M059J (cell line): ENCODE data around the gene ADAM17. TPM values are rescaled to one million over a fixed set of nuclear protein-coding genes. Genes with fewer than 3 reads are reported as not detected.
"Not testable (repeated sequence)": the region's sequence is repeated elsewhere in the genome, so short reads cannot be mapped to it uniquely, and the experiment has no call there.

Experiments used
- DNase-seq: peaks from one replicate; pipeline ENCODE4 v3.0.0-alpha.2; 2012; ENCODE audit warnings: low read depth
- total RNA-seq: library from RNA; depleted of rRNA; stranded (reverse); fragments of >200 nt; shearing (Covaris generic); gene quantifications from 2 replicates; pipeline ENCODE4 v1.2.3, GENCODE V29; 2014

Gene ADAM17
- total RNA-seq, 1 experiment from 2014 or later, result 34.0 TPM

GRCh38 chr2:9565436-9566153 is 10.0 kb upstream of the ADAM17 start:
- DNase-seq, result peak; percentile 95

GRCh38 chr2:9560628-9561027 is 5.0 kb upstream of the ADAM17 start:
- DNase-seq, result no peak

- DNase-seq, result peak; percentile 100
Observed at GRCh38 chr2:9558948-9559381, 3.3 kb upstream of the ADAM17 start.

DNA sequence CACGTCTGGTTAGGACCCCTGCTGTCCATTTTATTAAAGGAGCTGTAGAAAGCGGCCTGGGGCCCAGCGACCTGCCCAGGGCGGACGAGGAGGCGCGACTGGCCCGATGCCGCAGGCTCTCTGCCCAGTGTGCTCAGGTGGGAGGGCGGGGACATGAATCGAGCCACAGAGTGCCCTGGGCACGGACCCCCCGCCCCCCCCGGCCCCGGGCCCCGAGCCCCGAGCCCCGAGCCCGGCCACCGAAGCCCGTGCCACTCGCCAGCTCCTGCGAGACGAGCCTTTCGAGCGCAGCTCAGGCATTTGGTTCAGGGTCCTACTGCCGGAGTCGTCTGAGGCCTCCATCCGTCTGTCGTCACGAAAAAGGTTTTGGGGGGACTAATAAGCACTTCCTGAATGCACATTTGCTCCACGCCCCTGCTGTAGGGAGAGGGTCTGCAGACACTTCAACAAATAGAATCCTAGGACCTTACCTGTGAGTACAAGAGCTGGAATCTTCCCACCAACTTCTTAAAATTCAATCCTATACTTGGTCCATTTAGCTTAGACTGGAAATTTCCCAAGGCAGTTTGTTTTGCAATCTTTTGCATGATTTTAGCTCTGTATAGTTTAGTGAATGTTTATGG is 602 bp upstream of the ADAM17 start:
- DNase-seq, result no peak

DNA sequence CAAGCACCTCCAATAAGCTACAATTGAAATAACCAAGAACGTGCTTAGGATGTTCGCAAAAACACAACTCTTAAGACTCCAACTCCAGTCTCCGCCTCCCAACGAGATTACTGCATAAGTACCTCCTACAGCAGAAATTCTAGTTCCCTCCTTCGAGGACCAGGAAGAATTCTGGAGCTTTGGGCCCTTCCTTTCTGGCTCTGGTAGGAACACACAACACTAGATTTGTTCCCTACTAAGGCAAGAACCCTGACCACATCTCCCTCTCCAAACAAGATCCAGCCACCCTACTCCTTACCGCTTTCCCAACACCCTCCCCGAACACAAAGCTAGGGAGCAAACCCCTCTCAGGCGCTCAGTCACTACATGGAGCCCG is 721 bp downstream of the ADAM17 start:
- peak; percentile 79 for DNase-seq

DNA sequence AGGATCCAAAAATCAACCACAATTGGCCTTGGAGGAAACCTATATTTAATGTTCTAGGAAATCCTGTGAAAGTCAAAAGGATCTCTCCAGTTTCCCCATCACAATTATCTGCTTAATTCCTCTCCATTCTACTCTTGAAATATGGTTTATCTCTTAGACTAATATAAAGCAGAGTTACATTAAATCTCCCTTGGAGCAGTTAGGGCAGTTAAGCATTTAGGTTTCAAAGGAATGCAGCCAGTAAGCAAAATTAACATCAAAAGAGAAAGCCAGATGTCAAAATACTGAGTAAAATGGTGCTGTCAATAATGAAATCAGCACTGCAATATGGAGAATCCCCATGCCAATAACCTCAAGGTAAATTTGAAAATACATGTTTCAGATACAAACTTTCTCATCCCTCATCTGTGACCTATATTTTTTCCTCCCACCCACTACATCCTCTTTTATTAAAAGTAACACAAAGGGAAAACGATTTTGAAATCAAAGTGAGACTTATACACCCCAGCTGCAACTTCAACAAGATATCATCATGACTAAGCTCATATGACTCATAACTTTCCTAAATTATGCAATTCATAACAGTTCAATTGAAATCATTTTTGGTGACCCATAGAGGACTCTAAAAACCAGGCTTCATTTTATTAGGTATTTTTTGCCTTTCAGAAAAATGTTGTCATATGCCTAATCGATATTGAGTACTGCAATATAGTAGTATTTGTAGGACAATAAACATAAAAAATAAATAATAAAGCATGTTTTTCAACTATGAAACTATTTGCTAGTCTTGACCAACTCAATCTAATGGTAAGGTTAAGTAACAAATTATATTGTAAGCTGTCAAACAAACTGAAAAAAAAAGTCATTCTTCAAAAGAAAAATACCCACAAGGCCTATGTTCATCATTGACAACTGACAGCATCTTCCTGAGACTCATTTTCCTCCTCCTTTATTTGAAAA is 3.1 kb downstream of the ADAM17 start:
- peak; percentile 52 for DNase-seq

GRCh38 chr2:9550859-9551391 is 4.7 kb downstream of the ADAM17 start:
- DNase-seq, result not testable (repeated sequence)

GRCh38 chr2:9549420-9549819 is 6.2 kb downstream of the ADAM17 start:
- DNase-seq, result no peak

- DNase-seq, result no peak
Observed at GRCh38 chr2:9548506-9548905, 7.1 kb downstream of the ADAM17 start.

DNA sequence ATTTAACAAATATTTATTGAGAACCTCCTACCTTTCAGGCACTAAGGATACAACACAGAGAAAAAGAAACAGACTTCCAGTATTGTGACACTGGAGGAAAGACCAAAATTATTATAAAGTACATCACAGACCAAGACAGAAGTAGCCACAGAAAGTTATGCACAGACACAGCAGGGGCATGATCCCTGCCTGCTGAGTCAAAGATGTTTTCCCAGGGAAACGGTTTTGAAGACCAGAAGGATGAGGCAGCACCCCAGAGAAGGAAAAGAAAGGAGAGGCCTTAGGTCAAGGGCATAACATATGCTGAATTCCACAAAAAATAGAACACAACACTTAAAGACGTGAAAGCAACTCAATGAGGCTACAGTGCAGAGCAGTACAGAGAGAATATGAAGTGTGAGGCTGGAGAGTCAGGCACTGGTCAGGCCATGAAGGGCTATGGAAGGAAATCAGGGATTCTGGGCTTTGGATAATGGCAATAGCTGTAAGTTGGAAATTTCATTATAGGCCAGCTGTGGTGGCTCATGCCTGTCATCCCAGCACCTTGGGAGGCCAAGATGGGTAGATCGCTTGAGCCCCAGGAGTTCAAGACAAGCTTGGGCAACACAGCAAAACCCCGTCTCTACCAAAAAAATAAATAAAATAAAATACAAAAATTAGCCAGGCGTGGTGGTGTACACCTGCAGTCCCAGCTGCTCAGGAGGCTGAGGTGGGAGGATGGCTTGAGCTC is 8.2 kb downstream of the ADAM17 start:
- no peak for DNase-seq

DNA sequence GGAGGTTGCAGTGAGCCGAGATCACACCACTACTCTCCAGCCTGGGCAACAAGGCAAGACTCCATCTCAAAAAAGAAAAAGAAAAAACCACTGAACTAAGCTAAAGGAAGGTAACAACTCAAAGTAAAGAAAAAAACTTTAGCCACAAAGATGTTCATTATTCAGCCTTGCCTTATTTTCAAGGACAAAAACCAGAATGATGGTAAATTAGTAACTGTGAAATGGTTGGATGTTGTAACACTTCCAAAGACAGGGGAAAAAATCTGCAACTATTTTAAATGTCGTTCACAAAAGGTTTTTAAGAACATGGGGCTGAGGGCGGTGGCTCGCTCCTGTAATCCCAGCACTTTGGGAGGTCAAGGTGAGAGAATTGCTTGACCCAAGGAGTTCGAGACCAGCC is 10.1 kb downstream of the ADAM17 start:
- no peak for DNase-seq

- DNase-seq, result no peak
Observed at GRCh38 chr2:9543557-9543956, 12.1 kb downstream of the ADAM17 start.

- DNase-seq, result no peak
Observed at GRCh38 chr2:9539531-9539930, 16.1 kb downstream of the ADAM17 start.

DNA sequence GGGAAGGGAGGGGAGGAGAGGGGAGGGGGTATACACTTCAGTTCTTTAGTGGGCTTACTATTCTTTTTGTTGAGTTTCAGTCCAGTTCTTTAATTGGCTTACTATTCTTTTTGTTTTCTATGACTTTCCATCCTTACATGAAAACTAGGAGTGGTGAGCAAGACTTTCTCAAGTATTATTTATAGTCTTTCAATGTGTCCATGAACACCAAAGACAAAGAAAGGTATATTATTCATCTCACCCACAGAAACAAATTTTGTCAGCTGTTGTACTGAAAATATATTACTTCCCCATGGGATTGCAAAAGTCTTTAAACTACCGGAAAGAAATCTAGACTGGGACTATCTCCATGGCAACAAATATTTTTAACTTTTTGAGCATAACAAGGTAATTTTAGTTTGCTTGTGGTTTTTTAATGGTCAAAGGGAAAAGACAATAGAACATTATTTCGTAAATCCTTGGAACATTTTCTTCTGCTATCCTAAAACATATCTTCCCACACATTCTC is 17.6 kb downstream of the ADAM17 start:
- DNase-seq, result peak; percentile 84

- no peak for DNase-seq
Observed at GRCh38 chr2:9536504-9536903, 19.1 kb downstream of the ADAM17 start.

DNA sequence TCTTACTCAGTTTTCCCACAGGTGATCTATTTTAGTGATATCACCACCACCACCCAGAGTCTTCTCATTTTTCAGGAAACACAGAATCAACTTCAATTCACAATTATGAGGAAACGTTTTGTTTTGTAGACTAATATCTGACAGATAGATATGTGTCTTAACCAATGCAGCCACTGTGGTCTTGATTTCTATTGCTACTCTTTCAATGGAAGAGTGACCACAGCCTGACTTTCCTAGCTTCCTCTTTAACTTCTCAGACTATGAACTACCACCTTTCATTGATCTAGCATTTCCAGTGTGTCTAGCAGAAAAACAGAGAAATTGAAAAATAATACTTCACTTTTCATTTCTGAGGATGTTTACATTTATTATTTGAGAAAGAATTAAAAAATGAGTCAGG is 20.5 kb downstream of the ADAM17 start:
- DNase-seq, result no peak

- DNase-seq, result no peak
Observed at GRCh38 chr2:9533663-9534062, 22.0 kb downstream of the ADAM17 start.

GRCh38 chr2:9532421-9532820 is 23.2 kb downstream of the ADAM17 start:
- no peak for DNase-seq

DNA sequence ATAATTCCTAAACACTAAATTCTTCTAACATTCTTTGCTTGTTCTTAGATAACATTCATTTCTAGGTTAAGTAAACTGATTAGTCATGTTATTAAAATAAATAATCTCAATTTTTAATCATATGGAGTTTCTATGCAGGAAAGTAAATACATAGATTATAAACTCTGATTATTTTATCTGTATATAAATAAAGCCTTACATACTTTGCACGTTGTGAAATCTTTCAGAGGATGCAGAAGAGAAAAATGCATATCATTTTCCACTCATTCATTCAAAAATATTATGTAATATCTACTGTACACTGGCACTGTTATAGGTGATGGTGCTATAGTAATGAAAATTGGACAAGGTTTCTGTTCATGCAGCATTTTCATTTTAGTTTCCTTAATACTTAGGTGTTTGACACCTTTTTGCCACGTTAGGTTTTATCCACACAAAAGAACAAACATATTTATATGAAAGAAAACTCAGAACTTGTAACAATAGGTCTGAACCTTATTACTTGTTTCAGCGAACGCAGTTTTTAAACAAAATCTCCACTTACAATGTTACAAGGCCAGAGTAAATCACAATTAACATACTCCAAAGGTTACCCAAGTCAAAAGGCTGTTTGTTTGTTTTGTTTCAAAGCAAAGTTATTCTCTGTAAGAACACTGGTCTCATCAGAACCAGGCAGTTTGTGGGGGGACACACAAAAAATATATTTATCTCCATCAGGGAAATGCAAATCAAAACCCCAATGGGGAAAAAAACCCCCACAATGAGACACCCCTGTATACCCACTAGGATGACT is 27.4 kb downstream of the ADAM17 start:
- DNase-seq, result no peak

DNA sequence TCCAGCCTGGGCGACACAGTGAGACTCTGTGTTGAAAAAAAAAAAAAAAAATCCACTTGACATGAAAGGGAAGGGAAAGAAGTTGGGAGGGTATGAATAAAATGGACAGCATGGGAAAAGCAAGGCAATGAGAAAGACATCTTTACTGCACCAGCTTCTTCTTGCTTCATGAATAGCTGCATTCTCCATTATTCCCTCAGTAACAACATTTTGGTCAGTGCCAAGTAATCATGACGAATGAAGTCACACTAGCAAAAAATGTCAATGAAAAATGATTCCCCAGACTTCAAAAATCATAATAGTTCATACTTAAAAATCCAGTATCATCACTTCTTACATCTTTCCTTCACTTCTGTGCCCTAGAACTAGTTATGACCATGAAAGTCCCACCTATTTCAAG is 30.4 kb downstream of the ADAM17 start:
- DNase-seq, result no peak
